Glutamatergic neuron (in vitro differentiated cells): ENCODE measurements around the gene ANKDD1B. TPM values are rescaled to one million over a fixed set of nuclear protein-coding genes. Genes with fewer than 3 reads are reported as not detected.

Source experiments
- DNase-seq: peaks from one replicate; pipeline ENCODE4 v3.0.0; 2022
- H3K27ac Mint-ChIP-seq: one replicate; pipeline ENCODE4 v1.8.0; 2020; ENCODE audit warnings: mild to moderate bottlenecking, mixed read lengths, inconsistent platforms; ENCODE audit not compliant: unreplicated experiment
- H3K27me3 Mint-ChIP-seq: one replicate; pipeline ENCODE4 v1.8.0; 2020; ENCODE audit warnings: mild to moderate bottlenecking, moderate library complexity, mixed read lengths, inconsistent platforms; ENCODE audit not compliant: unreplicated experiment
- H3K36me3 Mint-ChIP-seq: one replicate; pipeline ENCODE4 v1.8.0; 2020; ENCODE audit warnings: mild to moderate bottlenecking, mixed read lengths, inconsistent platforms; ENCODE audit not compliant: unreplicated experiment
- H3K4me1 Mint-ChIP-seq: one replicate; pipeline ENCODE4 v1.8.0; 2020; ENCODE audit warnings: mild to moderate bottlenecking, low read depth, mixed read lengths, inconsistent platforms; ENCODE audit not compliant: unreplicated experiment
- H3K4me3 Mint-ChIP-seq: one replicate; pipeline ENCODE4 v1.8.0; 2020; ENCODE audit warnings: mild to moderate bottlenecking, mixed read lengths, inconsistent platforms; ENCODE audit not compliant: unreplicated experiment
- H3K9me3 Mint-ChIP-seq: one replicate; pipeline ENCODE4 v1.8.0; 2020; ENCODE audit warnings: mild to moderate bottlenecking, moderate library complexity, mixed read lengths, inconsistent platforms; ENCODE audit not compliant: unreplicated experiment
- CTCF ChIP-seq: fragments of 200-600 bp; sonication (generic); IDR thresholded peaks from one replicate; pipeline ENCODE4 v1.5.0; 2021; ENCODE audit not compliant: partially characterized antibody, unreplicated experiment
- total RNA-seq: library from RNA; stranded (reverse); fragmentation: NEBNext Ultra II Directional; extraction: Animal tissue kit (Norgen Biotek cat#: 25700); gene quantifications from one replicate; pipeline ENCODE4 v1.2.1, GENCODE V29; 2021; ENCODE audit not compliant: unreplicated experiment

Gene ANKDD1B
- total RNA-seq, 1 donor from 2014 or later, result 2.3 TPM

GRCh38 chr5:75648712-75649111, 37.5 kb downstream of the ANKDD1B start:
- no peak for DNase-seq
- no peak overlapping the region for H3K4me3 Mint-ChIP-seq
- H3K36me3 Mint-ChIP-seq, result no peaks in the 10 kb centered on the region
- TF ChIP-seq CTCF, result no peak
- H3K4me1 Mint-ChIP-seq, result no peaks in the 10 kb centered on the region
- no peaks in the 10 kb centered on the region for H3K27me3 Mint-ChIP-seq
- no peaks in the 10 kb centered on the region for H3K9me3 Mint-ChIP-seq
- H3K27ac Mint-ChIP-seq, result no peak overlapping the region

GRCh38 chr5:75651575-75652238, 40.5 kb downstream of the ANKDD1B start:
- no peaks in the 10 kb centered on the region for H3K27me3 Mint-ChIP-seq
- DNase-seq, result no peak
- no peak overlapping the region for H3K27ac Mint-ChIP-seq
- no peaks in the 10 kb centered on the region for H3K36me3 Mint-ChIP-seq
- H3K4me1 Mint-ChIP-seq, result peaks cover 1% of the 10 kb centered on the region
- no peaks in the 10 kb centered on the region for H3K9me3 Mint-ChIP-seq
- TF ChIP-seq CTCF, result no peak
- no peak overlapping the region for H3K4me3 Mint-ChIP-seq

- no peaks in the 10 kb centered on the region for H3K27me3 Mint-ChIP-seq
- H3K27ac Mint-ChIP-seq, result no peak overlapping the region
- DNase-seq, result no peak
- TF ChIP-seq CTCF, result no peak
- peaks cover 1% of the 10 kb centered on the region for H3K4me1 Mint-ChIP-seq
- H3K4me3 Mint-ChIP-seq, result no peak overlapping the region
- H3K9me3 Mint-ChIP-seq, result no peaks in the 10 kb centered on the region
- no peaks in the 10 kb centered on the region for H3K36me3 Mint-ChIP-seq
These were observed 42.3 kb downstream of the ANKDD1B start for GRCh38 chr5:75653521-75653920.

GRCh38 chr5:75654693-75655295, 43.5 kb downstream of the ANKDD1B start:
- Mint-ChIP-seq H3K9me3 (no peaks in the 10 kb centered on the region), H3K4me1 (peaks cover 1% of the 10 kb centered on the region), H3K27ac (no peak overlapping the region), H3K27me3 (no peaks in the 10 kb centered on the region), H3K36me3 (no peaks in the 10 kb centered on the region), H3K4me3 (no peak overlapping the region)
- TF ChIP-seq CTCF, result no peak
- no peak for DNase-seq

GRCh38 chr5:75656311-75657003, 45.2 kb downstream of the ANKDD1B start:
- Mint-ChIP-seq H3K27me3 (no peaks in the 10 kb centered on the region), H3K27ac (no peak overlapping the region)
- DNase-seq, result no peak

More at GRCh38 chr5:75656311-75657003, 45.2 kb downstream of the ANKDD1B start:
- Mint-ChIP-seq H3K4me1 (peaks cover 1% of the 10 kb centered on the region), H3K9me3 (no peaks in the 10 kb centered on the region), H3K4me3 (no peak overlapping the region), H3K36me3 (no peaks in the 10 kb centered on the region)
- no peak for TF ChIP-seq CTCF
